ENCODE results near the gene RSRC2. TPM values are rescaled to one million over a fixed set of nuclear protein-coding genes. Genes with fewer than 3 reads are reported as not detected.

The RSRC2 gene
- total RNA-seq, 2 donors from 2014 or later: 35.8 to 43.8 TPM

GRCh38 chr12:122460061-122460460, 66.7 kb downstream of the RSRC2 start:
- intact Hi-C loops (cut with DNase I): no loop called here
- ATAC-seq (no peak), DNase-seq (no peak)

DNA sequence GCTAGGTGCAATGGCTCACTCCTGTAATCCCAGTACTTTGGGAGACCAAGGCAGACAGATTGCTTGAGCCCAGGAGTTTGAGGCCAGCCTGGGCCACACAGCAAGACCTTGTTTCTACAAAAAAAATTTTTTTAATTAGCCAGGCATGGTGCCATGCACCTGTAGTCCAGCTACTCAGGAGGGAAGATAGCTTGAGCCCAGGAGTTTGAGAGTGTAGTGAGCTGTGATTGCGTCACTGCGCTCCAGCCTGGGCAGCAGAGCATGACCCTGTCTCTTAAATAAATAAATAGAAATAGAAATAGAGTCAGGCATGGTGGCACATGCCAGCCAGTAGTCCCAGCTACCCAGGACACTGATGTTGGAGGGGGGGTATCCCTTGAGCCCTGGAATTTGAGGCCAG, 67.5 kb downstream of the RSRC2 start:
- intact Hi-C loops (cut with DNase I): no loop called here
- ATAC-seq (no peak), DNase-seq (no peak)

GRCh38 chr12:122458105-122459035, 68.4 kb downstream of the RSRC2 start:
- intact Hi-C loops (cut with DNase I): no loop called here
- no peak for DNase-seq

DNA sequence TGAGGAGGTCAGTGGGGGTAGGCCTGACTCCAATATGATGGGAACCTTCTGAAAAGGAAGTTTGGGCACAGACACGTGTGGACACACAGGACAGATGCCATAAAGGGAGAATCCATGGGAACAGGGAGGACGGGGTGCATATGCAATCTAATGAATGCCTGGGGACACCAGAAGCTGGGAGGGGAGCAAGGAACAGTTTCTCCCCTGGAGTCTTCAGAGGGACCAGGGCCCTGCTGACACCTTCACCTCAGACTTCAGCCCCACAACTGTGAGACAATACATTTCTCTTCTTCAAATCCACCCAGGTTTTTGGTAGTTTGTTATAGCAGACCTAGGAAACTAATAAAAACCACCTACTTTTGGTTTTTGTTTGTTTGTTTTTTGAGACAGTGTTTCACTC, 69.1 kb downstream of the RSRC2 start:
- DNase-seq (no peak), ATAC-seq (no peak)
- intact Hi-C loops (cut with DNase I): no loop called here

More at GRCh38 chr12:122458105-122459035, 68.4 kb downstream of the RSRC2 start:
- ATAC-seq: no peak

- DNase-seq: no peak
- intact Hi-C loops (cut with DNase I): no loop called here
- ATAC-seq: no peak
Observed at GRCh38 chr12:122454739-122455138, 72.0 kb downstream of the RSRC2 start.

- ATAC-seq (no peak), DNase-seq (no peak)
- intact Hi-C loops (cut with DNase I): no loop called here
Observed at GRCh38 chr12:122454250-122454721, 72.5 kb downstream of the RSRC2 start.

Other genes starting within 250 kb of the RSRC2 start
- gene CLIP1, start 104.3 kb downstream of the RSRC2 start, total RNA-seq: 100 to 1,000 TPM; 101 to 124 TPM
- gene ZCCHC8, start 26.0 kb downstream of the RSRC2 start, total RNA-seq: 10 to 100 TPM; 10.9 to 11.5 TPM
- gene KNTC1, start 313 bp upstream of the RSRC2 start, total RNA-seq: 1 to 10 TPM; 4.1 to 5.7 TPM
- gene HCAR2, start 176.4 kb upstream of the RSRC2 start, total RNA-seq: 1 to 10 TPM; 3.3 to 4.4 TPM
- 1 to 10 TPM in 1 of 2 donors, under 1 TPM in 1; 0.29 to 1.4 TPM for gene HCAR3, start 189.9 kb upstream of the RSRC2 start, total RNA-seq
- 1 to 10 TPM in 1 of 2 donors, under 1 TPM in 1; 0.50 to 1.4 TPM for gene HCAR1, start 203.9 kb upstream of the RSRC2 start, total RNA-seq
- 10 to 100 TPM; 22.9 to 26.5 TPM for gene DENR, start 225.9 kb upstream of the RSRC2 start, total RNA-seq
- under 1 TPM; 0.74 to 0.81 TPM for gene CCDC62, start 247.6 kb upstream of the RSRC2 start, total RNA-seq